ENCODE results near the gene ART5.

- TF ChIP-seq KAT7 (CRISPR knock-in tag; IDR thresholded peaks at IDR 0.05; ENCODE audit: borderline replicate concordance) (no peak), CTCF (IDR thresholded peaks at IDR 0.05) (no peak)
These were observed 16.5 kb upstream of the ART5 start for GRCh38 chr11:3658252-3658651.
